ENCODE data around the gene LASP1.
A peak's percentile ranks its signal among the peaks of the same experiment; 100 is the strongest.
"Not testable (repeated sequence)": the region's sequence is repeated elsewhere in the genome, so short reads cannot be mapped to it uniquely, and the experiment has no call there.

The LASP1 gene

DNA sequence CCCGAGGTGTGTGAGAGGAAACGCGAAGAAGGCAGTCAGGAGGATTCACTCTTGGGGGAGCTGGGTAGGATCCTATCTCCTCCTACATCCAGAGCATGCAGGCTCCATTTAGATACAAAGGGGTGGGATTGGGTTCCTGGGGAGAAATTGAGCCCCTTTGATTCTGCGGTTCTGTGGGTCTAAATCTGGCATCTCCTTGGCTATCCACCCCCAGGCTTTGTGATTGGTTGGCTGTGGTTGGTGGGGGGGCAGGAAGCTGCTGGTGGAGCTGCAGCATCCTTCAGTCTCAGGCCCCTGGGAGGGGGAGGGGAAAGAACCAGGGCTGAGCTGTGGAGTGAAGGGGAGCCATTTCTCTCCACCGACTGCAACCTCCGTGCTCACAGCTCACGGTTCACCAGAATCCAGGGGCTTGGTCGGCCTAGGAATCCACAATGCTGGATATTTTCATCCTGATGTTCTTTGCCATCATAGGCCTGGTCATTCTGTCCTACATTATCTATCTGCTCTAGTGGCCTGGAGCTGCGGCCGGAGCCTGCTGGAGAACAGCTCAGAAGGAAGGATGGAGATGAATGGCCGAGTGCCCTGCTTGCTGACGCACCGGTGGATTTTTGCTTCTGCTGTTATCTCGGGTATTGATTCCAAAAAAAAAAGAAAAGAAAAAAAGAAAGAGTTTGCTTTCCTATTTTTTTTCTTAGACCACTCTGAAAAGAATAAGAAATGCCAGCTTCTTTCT lies 55.6 kb downstream of the LASP1 start, which contains the start of gene LASP1NB:
TSS of gene LASP1NB (plus strand) at position 352 of the 733 bp plus-strand sequence.
- peak in 54 of 56 donors; percentile 33 to 94 (median 82) for DNase-seq

DNA sequence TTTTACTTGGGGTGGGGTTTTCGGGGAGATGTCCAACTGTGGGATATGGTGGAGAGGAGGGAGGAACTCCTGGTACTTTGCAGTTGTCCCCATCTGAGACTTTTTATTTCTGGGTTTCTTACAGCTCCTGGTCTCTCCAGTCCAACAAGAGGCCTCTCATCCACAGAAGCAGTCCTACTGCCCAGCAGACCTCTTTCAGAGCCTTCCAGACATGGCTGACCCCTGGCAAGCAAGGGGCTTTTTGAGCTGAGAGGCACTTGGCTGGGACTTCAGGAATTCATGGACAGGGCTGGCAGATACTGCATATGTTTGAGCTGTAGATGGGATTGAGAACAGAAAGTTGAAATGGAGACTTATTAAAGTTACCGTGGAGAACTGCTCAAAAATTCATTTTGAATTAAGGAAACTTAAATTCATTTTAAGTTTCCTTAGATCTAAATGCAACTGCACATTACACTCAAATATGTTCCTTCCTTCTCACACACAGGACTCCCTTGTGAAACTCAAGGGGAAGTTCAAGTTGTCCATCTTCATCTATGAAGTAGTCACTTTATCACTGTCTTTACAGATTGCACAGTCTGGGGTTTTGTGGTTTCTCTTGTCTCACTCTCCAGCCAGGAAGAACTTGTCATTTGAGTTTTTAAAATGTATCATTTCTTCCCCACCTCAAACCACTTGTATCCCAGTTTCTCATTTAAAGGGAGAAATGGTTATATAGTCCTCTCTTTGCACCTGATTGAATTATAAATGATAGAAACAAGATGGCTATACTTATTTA lies 56.6 kb downstream of the LASP1 start:
- DNase-seq, result peak in 8 of 56 donors; percentile 14 to 64 (median 38)

DNA sequence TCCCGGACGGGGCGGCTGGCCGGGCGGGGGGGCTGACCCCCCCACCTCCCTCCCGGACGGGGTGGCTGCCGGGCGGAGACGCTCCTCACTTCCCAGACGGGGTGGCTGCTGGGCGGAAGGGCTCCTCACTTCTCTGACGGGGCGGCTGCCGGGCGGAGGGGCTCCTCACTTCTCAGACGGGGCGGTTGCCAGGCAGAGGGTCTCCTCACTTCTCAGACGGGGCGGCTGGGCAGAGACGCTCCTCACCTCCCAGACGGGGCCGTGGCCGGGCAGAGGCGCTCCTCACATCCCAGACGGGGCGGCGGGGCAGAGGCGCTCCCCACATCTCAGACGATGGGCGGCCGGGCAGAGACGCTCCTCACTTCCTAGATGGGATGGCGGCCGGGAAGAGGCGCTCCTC lies 60.9 kb downstream of the LASP1 start:
- not testable (repeated sequence) for DNase-seq

DNA sequence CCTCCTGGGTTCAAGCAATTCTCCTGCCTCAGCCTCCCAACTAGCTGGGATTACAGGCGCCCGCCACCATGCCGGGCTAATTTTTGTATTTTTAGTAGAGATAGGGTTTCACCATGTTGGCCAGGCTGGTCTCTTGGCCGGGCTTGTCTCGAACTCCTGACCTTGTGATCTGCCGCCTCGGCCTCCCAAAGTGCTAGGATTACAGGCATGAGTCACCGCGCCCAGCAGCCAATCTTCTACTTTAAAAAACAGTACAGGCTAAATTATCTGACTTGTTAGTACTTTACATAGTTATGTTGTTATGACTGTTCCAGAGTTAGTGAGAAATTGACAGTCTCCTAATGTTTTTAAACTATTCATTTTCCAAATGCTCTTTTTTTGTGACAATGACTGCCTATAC lies 64.1 kb downstream of the LASP1 start:
- not testable (repeated sequence) for DNase-seq

DNA sequence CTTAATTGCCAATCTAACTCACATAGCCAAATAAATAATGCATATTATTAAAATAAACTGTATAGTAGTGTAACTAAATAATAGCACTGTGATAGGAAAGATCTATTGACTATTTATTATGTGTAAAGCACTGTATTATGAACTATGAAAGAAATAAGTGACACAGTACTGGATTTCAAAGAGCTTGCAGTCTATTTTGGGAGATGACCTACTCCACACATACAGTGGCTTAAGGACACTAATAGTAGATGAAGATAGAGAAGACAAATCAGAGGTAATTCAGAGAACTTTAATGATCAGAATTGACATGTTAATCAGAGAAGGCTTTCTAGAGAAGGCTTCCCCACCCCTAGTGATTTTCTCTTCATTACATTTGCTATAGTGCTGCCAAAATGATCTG lies 70.1 kb downstream of the LASP1 start:
- no peak for DNase-seq

DNA sequence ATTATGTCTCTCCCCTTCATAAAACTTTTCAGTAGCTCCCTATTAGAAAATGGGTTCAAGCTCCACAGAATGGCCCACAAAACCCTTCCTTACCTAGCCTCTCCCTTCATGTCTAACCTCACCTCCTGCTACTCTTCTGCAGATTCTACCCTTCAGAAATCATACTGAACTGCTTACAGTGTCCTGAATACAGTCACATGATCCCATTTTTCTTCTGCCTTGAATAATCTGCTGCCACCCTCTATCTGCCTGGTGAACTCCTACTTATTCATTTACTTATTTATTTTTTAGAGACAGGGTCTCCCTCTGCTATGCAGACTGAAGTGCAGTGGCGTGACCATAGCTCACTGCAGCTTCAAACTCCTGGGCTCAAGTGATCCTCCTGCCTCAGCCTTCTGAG lies 70.5 kb downstream of the LASP1 start:
- no peak for DNase-seq

DNA sequence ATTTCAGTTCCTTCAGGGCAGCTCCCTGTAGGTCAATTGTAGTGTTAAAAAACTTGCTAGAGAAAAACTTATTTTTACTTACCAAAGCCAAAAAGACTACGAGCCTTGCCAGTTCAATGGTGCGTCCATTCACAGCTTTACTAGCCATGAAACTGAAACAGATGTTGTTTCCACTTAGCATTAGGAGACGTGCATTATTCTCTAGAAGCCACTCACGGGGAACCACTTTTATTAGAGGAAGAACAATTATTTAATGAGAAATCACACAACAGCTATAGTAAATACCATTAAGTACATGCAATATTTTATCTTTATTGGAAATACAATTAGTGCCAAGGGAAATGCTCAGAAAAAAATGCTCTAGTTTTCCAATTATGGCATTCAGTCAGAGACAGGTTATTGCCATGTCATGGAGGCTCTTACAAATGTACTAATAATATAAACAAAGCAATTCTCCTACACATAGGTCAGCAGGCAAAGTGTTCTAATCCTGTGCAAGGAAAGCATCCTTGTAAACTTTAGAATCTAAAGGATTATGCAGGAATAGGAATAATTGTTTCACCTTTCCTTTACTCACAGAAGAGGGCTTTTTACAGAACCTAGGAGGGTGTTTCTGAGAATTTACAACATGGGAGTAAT lies 73.0 kb downstream of the LASP1 start:
- no peak for DNase-seq

DNA sequence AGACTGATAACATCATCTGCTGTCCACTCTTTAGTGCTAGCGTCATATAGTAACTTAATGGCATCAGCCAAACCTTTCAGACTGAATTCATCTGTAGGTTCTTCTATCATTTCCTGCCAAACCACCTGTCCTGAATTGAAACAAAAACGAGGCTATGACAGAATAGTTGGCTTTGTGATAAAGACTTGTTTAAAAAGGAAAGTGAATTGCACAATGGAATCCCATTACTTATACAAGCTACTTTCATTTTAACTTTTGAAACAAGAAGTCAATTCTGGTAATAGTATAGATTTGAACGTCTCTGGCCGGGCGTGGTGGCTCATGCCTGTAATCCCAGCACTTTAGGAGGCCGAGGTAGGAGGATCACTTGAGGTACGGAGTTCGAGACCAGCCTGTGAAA lies 73.7 kb downstream of the LASP1 start:
- no peak for DNase-seq

DNA sequence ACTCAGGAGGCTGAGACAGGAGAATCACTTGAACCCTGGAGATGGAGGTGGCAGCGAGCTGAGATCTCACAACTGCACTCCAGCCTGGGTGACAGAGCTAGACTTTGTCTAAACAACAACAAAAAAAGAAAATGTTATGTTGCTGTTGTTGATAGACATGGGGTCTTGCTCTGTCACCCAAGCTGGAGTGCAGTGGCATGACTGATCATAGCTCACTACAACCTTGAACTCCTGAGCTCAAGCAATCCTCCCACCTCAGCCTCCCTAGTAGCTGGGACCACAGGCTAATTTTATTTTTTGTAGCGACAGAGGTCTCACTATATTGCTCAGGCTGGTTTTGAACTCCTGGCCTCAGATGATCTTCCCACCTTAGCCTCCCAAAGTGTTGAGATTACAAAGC lies 77.3 kb downstream of the LASP1 start:
- DNase-seq, result no peak

DNA sequence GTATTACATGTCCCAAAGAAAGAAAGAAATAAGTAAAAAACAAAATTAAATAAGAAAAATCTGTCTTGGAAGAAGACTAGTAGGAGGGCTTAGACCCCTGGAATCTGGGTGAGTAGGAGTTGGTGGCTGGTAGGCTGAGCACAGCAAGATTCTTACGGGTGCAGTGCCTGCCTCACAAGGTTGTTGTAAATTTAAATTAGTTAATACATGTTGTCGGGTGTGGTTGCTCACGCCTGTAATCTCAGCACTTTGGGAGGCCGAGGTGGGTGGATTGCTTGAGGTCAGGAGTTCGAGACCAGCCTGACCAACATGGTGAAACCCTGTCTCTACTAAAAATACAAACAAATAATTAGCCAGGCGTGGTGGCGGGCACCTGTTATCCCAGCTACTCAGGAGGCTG lies 83.9 kb downstream of the LASP1 start:
- DNase-seq, result not testable (repeated sequence)

DNA sequence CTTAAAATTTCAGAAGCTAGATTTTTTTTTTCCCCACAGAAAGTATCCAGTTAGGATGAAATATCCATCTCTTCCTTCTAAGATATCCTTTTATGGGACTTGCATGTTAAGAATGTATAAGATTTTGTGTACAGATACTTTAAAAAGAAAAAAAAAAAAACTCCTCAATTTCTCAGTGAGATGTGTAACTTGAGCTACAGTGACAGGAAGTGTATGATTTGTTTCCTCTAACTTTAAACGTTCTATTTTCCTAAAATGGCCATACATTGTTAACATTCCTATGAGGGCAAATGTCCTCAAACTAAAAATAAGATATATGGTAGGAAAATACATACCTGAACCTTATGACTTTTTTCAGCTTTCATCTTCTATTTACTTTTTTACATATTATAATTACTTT lies 88.5 kb downstream of the LASP1 start:
- DNase-seq, result no peak

DNA sequence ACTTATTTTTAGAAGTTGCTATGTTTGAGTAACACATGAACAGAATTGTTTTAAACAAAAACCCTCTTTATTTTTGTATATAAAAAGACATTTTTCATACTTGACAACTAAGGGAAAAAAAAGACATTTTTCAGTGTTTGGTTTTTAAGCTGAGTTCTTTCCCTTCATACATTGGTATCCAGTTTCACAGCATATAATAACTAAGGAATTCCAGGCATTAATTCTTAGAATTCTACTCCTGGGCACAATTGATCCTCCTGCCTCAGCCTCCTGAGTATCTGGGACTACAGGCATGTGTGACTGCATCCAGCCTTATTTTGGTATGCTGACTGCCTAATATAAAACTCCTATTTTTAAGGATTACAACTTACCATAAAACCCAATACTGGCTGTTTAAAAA lies 88.9 kb downstream of the LASP1 start:
- no peak for DNase-seq

DNA sequence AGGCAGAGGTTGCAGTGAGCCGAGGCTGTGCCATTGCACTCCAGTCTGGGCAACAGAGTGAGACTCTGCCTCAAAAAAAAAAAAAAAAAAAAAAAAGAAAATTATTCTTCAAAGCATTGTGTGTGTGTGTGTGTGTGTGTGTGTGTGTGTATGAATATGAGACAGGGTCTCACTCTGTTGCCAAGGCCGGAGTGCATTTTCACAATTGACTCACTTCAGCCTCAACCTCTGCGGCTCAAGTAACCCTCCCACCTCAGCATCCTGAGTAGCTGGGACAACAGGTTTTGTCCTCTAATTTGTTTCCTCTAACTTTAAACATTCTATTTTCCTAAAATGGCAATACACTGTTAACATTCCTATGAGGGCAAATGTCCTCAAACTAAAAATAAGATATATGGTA lies 89.7 kb downstream of the LASP1 start:
- DNase-seq, result no peak

DNA sequence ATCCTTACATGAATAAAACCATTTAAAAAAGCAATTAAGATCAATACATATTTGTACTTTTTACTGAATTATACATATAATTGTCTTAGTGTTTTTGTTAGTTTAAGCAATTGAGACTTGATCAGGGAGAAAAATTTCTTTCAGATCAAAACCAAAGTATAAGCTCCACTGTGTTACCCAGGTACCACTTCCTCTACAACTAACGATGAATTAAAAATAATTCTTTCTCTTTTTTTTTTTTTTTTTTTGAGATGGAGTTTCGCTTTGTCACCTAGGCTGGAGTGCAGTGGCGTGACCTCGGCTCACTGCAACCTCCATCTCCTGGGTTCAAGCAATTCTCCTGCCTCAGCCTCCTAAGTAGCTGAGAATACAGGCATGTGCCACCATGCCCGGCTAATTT lies 90.5 kb downstream of the LASP1 start:
- no peak for DNase-seq

DNA sequence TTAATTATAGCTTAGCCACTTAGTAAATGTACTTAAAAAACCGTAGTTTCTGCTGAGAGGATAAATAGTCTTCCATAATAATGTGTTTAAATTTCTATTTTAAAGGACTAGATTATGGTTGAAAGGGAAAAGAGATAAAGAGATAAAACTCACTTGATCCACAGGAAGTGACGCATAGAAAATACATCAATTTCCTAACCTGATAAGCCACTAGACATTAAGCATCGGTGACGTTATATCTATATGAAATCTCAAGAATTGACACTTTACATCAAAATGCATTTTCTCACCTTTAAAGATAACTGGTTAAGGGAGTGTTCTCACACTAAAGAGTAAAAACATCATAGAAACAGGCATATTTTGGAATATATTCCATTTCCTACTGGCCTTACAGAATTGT lies 91.6 kb downstream of the LASP1 start:
- DNase-seq, result no peak

DNA sequence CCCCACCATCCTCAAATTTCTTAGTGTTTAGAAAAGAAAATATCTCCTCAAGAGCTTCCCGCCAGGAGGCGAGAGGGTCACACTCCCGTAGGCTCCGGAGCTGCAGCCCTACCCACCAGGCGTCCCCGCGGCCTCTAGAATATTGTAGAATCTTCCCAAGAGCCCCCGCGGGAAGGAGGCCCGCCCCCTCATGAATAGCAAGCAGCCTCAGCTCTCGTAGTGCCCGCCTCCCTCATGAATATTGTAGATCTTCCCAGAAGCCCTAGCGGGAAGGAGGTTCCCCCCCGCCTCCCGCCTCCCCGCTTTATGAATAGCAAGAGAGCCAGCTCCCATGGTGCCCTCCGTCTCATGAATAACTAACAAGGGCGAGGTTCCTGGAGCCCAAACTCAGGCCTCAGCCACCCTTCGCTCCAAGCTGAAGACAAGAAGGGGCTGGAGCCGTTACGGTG lies 97.5 kb downstream of the LASP1 start, which contains the start of gene FBXO47:
TSS of gene FBXO47 (minus strand) at position 114 of the 449 bp plus-strand sequence. CDS start 4,378 bp downstream, outside the sequence.
- peak in 55 of 56 donors; percentile 7 to 94 (median 78) for DNase-seq

DNA sequence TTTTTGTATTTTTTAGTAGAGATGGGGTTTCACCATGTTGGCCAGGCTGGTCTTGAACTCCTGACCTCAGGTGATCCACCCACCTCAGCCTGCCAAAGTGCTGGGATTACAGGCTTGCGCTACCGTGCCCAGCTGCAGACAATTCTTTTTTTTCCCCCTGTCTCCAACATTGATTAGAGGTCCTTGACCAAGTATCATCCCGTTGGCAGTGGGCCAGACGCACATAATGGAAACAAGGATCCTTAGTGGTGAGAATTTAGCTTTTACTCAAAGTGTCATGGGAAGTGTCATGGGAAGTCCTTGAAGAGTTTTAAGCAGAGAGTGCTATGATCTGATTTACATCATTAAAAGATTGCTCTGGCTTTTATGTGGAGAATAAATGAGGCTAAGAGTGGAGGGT lies 99.4 kb downstream of the LASP1 start:
- DNase-seq, result peak in 1 of 56 donors; percentile 8

DNA sequence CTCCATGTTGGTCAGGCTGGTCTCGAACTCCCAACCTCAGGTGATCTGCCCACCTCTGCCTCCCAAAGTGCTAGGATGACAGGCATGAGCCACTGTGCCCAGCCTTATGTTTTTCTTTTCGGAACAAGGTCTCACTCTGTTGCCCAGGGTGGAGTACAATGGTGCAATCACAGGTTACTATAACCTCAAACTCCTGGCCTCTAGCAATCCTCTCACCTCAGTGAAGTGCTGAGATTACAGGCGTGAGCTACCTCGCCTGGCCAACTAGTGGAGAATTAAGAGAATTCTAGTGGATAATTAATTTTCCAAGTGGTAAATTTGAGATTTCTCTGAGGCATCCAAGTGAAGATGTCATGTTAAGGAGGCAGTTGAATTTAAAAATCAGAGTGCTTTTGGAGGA lies 100.3 kb downstream of the LASP1 start:
- DNase-seq, result no peak

DNA sequence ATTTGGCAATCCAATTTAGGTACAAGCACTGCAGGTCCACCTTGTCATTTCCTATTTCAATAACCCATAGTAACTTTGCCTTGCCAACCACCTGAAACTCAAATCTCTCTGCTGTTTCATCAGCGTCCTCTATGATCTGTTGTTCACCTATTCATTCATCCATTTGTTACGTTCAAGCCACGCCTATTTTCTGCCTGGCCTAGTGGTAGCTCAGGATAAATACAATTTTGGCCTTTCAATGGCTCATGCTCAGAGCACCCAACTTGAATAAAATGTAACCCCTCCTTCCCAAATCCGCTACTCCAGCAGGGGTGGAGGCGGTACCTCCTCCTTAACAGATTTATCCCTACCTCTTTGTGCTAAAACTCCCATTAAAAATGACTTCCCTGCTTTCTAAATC lies 100.9 kb downstream of the LASP1 start:
- DNase-seq, result no peak
